HL-60 (cell line): Measurements from ENCODE around the gene ARF1.

Experiments used
- DNase-seq, 2 experiments: peaks; one replicate each; pipeline ENCODE4 v3.0.0-alpha.2; 2010 to 2020; ENCODE audit warnings: low read depth in 1 of 2, low spot score in 1 of 2
- H3K27ac ChIP-seq: fragments of 250-450 bp; sonication (Bioruptor Pico); replicated peaks from 2 replicates; pipeline ENCODE4 v1.5.1; 2020; ENCODE audit warnings: mild to moderate bottlenecking, moderate library complexity
- H3K27me3 ChIP-seq: fragments of 250-450 bp; sonication (Bioruptor Pico); 2 replicates; pipeline ENCODE4 v1.5.1; 2021; ENCODE audit warnings: mild to moderate bottlenecking, moderate library complexity; ENCODE audit not compliant: insufficient read depth, poor library complexity, severe bottlenecking
- H3K4me3 ChIP-seq: replicated peaks from 2 replicates; pipeline ENCODE4 v1.5.1; 2011; ENCODE audit warnings: mild to moderate bottlenecking, control low read depth, low read length; ENCODE audit not compliant: insufficient read depth
- CTCF ChIP-seq: IDR thresholded peaks from one replicate; pipeline ENCODE4 v1.5.1; 2011; ENCODE audit warnings: low read length, control low read depth, inconsistent platforms; ENCODE audit not compliant: insufficient read depth
- GABPA ChIP-seq: IDR thresholded peaks from 2 replicates; pipeline ENCODE4 v1.6.1; 2012; ENCODE audit warnings: low read depth
- POLR2AphosphoS5 ChIP-seq: IDR thresholded peaks from 2 replicates; pipeline ENCODE4 v1.6.1; 2012; ENCODE audit warnings: low read depth
- REST ChIP-seq: IDR thresholded peaks from 2 replicates; pipeline ENCODE4 v1.6.1; 2012; ENCODE audit warnings: low read depth; ENCODE audit not compliant: insufficient replicate concordance
- SPI1 ChIP-seq: IDR thresholded peaks from 2 replicates; pipeline ENCODE4 v1.6.1; 2012; ENCODE audit warnings: low read depth, mild to moderate bottlenecking, borderline replicate concordance

Gene ARF1

GRCh38 chr1:228102791-228103620, 20.5 kb downstream of the ARF1 start, which contains the start of gene C1orf35:
TSS of gene C1orf35 (minus strand) at chr1:228103325. CDS start at chr1:228103227, 98 bp downstream.
- H3K27ac ChIP-seq = peak within 1 kb of the TSS; percentile 83

DNA sequence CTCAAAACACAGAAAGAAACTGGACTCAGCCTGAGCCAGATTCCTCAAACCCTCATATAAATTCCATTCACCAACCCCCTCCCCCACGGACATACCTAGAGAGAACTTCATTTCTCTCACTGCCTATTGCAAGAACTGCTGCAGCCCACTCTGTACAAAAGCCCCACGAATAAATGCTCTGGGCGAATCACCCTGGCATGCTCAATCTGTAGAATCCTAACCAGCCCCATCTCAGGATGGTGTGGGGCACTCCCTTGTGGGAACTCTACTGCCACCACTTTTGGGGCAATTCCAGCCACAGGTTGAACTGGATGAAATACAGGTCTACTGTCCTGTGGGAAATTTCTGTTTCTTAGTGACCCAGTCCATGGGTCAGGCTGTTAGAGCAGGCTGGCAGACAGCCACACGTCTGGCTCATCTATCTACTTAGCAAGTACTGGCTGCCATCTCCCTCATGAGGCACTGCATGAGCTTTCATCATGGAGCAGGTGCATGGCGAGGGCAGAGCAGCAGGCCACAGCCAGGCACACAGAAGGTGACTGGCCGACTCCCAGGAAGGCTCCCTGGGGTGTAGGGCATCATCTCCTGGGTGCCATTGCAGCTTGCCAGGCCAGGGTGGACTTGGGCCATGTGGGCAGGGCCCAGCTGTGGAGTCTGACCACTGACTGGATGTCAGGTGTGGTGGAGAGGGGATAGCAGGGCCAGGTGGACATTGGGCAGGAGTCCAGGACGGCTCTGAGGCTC, 22.2 kb downstream of the ARF1 start:
- Histone ChIP-seq H3K27ac (peak overlapping the region; percentile 83), H3K4me3 (no peak overlapping the region), H3K27me3 (no peaks in the 10 kb centered on the region)
- DNase-seq = no peak
- no peak for TF ChIP-seq REST
- TF ChIP-seq POLR2AphosphoS5 = no peak
- TF ChIP-seq GABPA = no peak
- no peak for TF ChIP-seq SPI1
- TF ChIP-seq CTCF = no peak

More at GRCh38 chr1:228102791-228103620, 20.5 kb downstream of the ARF1 start, which contains the start of gene C1orf35:
- DNase-seq = peak; percentile 89 to 95
- H3K4me3 ChIP-seq = peak within 1 kb of the TSS; percentile 90
- TF ChIP-seq CTCF = no peak
- no peak; the same call in 1 of the 2 replicates for TF ChIP-seq POLR2AphosphoS5
- TF ChIP-seq GABPA = no peak
- TF ChIP-seq SPI1 = peak; percentile 20; the same call in 1 of the 2 replicates
- no peak for TF ChIP-seq REST
- no peaks in the 10 kb centered on the region for H3K27me3 ChIP-seq

GRCh38 chr1:228105270-228105995, 22.9 kb downstream of the ARF1 start:
- TF ChIP-seq SPI1 = no peak
- TF ChIP-seq CTCF = no peak
- no peak for TF ChIP-seq REST
- no peak for TF ChIP-seq GABPA
- TF ChIP-seq POLR2AphosphoS5 = no peak; the same call in 1 of the 2 replicates
- Histone ChIP-seq H3K27me3 (no peaks in the 10 kb centered on the region), H3K4me3 (no peak overlapping the region), H3K27ac (no peak overlapping the region)
- DNase-seq = no peak
